Uterus (tissue), 2 donors: Measurements from ENCODE around the gene NEAT1.

Experiments used
- CTCF ChIP-seq, 4 experiments: fragments of 200-600 bp in 2 of 4; fragments of 450-650 bp in 2 of 4; sonication (generic) in 2 of 4; IDR thresholded peaks; one replicate each; pipeline ENCODE4 v1.5.1; 2016 to 2019; ENCODE audit warnings: antibody characterized with exemption in 4 of 4, mild to moderate bottlenecking in 2 of 4, moderate library complexity in 1 of 4
- POLR2A ChIP-seq, 2 donors: fragments of 450-650 bp; IDR thresholded peaks; one replicate each; pipeline ENCODE4 v1.6.1; 2016; ENCODE audit warnings: antibody characterized with exemption in 2 of 2, mild to moderate bottlenecking in 1 of 2, moderate library complexity in 1 of 2

- TF ChIP-seq POLR2A (IDR thresholded peaks at IDR 0.05) (no peak), CTCF (IDR thresholded peaks at IDR 0.05) (no peak)
These were observed 21.9 kb downstream of the NEAT1 start for GRCh38 chr11:65444314-65445051.
